RWPE2 (cell line): ENCODE results near the gene MAEA.
A peak's percentile ranks its signal among the peaks of the same experiment; 100 is the strongest.

Experiments
- ATAC-seq: fragments of 200-7000 bp; cut with Tn5 transposase; 3 replicates; pipeline ENCODE4 v1.9.1; 2021; ENCODE audit warnings: low read depth
- DNase-seq: peaks from one replicate; pipeline ENCODE4 v3.0.0-alpha.2; 2020; ENCODE audit warnings: low spot score
- H3K27ac ChIP-seq: fragments of 450-650 bp; 2 replicates; pipeline ENCODE4 v1.5.1; 2017; ENCODE audit warnings: mild to moderate bottlenecking; ENCODE audit not compliant: poor library complexity, severe bottlenecking
- H3K27me3 ChIP-seq: fragments of 250-450 bp; sonication (Bioruptor Pico); 2 replicates; pipeline ENCODE4 v1.5.1; 2021; ENCODE audit warnings: mild to moderate bottlenecking, moderate library complexity; ENCODE audit not compliant: insufficient read depth, poor library complexity, severe bottlenecking
- H3K36me3 ChIP-seq: fragments of 250-450 bp; sonication (Bioruptor Pico); 2 replicates; pipeline ENCODE4 v1.5.1; 2020; ENCODE audit warnings: low read depth, mild to moderate bottlenecking, moderate library complexity
- H3K4me1 ChIP-seq: fragments of 250-450 bp; sonication (Bioruptor Pico); 2 replicates; pipeline ENCODE4 v1.5.1; 2021; ENCODE audit warnings: mild to moderate bottlenecking, moderate library complexity; ENCODE audit not compliant: insufficient read depth, poor library complexity, severe bottlenecking
- H3K4me3 ChIP-seq: fragments of 250-450 bp; sonication (Bioruptor Pico); 2 replicates; pipeline ENCODE4 v1.5.1; 2021; ENCODE audit warnings: mild to moderate bottlenecking, moderate library complexity; ENCODE audit not compliant: severe bottlenecking
- H3K9me3 ChIP-seq: fragments of 250-450 bp; sonication (Bioruptor Pico); 2 replicates; pipeline ENCODE4 v1.5.1; 2021; ENCODE audit warnings: mild to moderate bottlenecking, moderate library complexity; ENCODE audit not compliant: severe bottlenecking
- CTCF ChIP-seq: fragments of 450-650 bp; IDR thresholded peaks from one replicate; pipeline ENCODE4 v1.5.1; 2017; ENCODE audit warnings: mild to moderate bottlenecking, moderate library complexity; ENCODE audit not compliant: poor library complexity, severe bottlenecking

Gene MAEA

GRCh38 chr4:1340181-1340747, 50.6 kb downstream of the MAEA start:
- no peaks in the 10 kb centered on the region for H3K27me3 ChIP-seq
- no peak overlapping the region for H3K27ac ChIP-seq
- no peak for ATAC-seq
- H3K36me3 ChIP-seq, result peaks cover 55% of the 10 kb centered on the region
- no peaks in the 10 kb centered on the region for H3K9me3 ChIP-seq
- H3K4me3 ChIP-seq, result no peak overlapping the region
- TF ChIP-seq CTCF, result no peak
- H3K4me1 ChIP-seq, result no peaks in the 10 kb centered on the region
- no peak for DNase-seq

GRCh38 chr4:1340861-1341260, 51.2 kb downstream of the MAEA start:
- no peak for TF ChIP-seq CTCF
- H3K36me3 ChIP-seq, result peaks cover 55% of the 10 kb centered on the region
- no peak overlapping the region for H3K4me3 ChIP-seq
- no peaks in the 10 kb centered on the region for H3K9me3 ChIP-seq
- no peaks in the 10 kb centered on the region for H3K27me3 ChIP-seq
- H3K27ac ChIP-seq, result no peak overlapping the region
- DNase-seq, result no peak
- H3K4me1 ChIP-seq, result no peaks in the 10 kb centered on the region
- ATAC-seq, result no peak

- peaks cover 46% of the 10 kb centered on the region for H3K36me3 ChIP-seq
- H3K4me3 ChIP-seq, result no peak overlapping the region
- H3K27me3 ChIP-seq, result no peaks in the 10 kb centered on the region
- no peaks in the 10 kb centered on the region for H3K9me3 ChIP-seq
- no peaks in the 10 kb centered on the region for H3K4me1 ChIP-seq
- no peak for TF ChIP-seq CTCF
- ATAC-seq (no peak), DNase-seq (no peak)
- no peak overlapping the region for H3K27ac ChIP-seq
These were observed 52.3 kb downstream of the MAEA start for GRCh38 chr4:1342003-1342402.

GRCh38 chr4:1344696-1345095, 55.0 kb downstream of the MAEA start:
- peak overlapping the region; percentile 87 for H3K27ac ChIP-seq
- no peak overlapping the region for H3K4me3 ChIP-seq
- ATAC-seq (no peak), DNase-seq (no peak)
- no peaks in the 10 kb centered on the region for H3K4me1 ChIP-seq
- no peaks in the 10 kb centered on the region for H3K27me3 ChIP-seq
- no peak for TF ChIP-seq CTCF
- no peaks in the 10 kb centered on the region for H3K9me3 ChIP-seq
- H3K36me3 ChIP-seq, result peaks cover 23% of the 10 kb centered on the region

GRCh38 chr4:1345903-1346780, 56.5 kb downstream of the MAEA start:
- Histone ChIP-seq H3K27me3 (no peaks in the 10 kb centered on the region), H3K9me3 (no peaks in the 10 kb centered on the region), H3K4me3 (peak overlapping the region; percentile 82), H3K36me3 (peaks cover 8% of the 10 kb centered on the region), H3K4me1 (no peaks in the 10 kb centered on the region), H3K27ac (peak overlapping the region; percentile 87)
- TF ChIP-seq CTCF, result peak; percentile 37
- DNase-seq (no peak), ATAC-seq (peak; percentile 39)
